Mesothelial cell of epicardium (in vitro differentiated cells): ENCODE measurements around the gene ASPDH. TPM values are rescaled to one million over a fixed set of nuclear protein-coding genes. Genes with fewer than 3 reads are reported as not detected.

Experiments
- DNase-seq, 2 experiments: peaks; one replicate each; pipeline ENCODE4 v3.0.0; 2021; ENCODE audit warnings: low spot score in 2 of 2; ENCODE audit not compliant: unreplicated experiment in 2 of 2
- H3K27ac Mint-ChIP-seq: 2 replicates; pipeline ENCODE4 v1.8.0; 2021; ENCODE audit warnings: mixed read lengths
- H3K27me3 Mint-ChIP-seq: 2 replicates; pipeline ENCODE4 v1.8.0; 2021; ENCODE audit warnings: low read depth, mixed read lengths
- H3K36me3 Mint-ChIP-seq: 2 replicates; pipeline ENCODE4 v1.8.0; 2021; ENCODE audit warnings: mixed read lengths
- H3K4me1 Mint-ChIP-seq: 2 replicates; pipeline ENCODE4 v1.8.0; 2021; ENCODE audit warnings: mixed read lengths
- H3K4me3 Mint-ChIP-seq: 2 replicates; pipeline ENCODE4 v1.8.0; 2021; ENCODE audit warnings: mild to moderate bottlenecking, moderate library complexity, mixed read lengths
- H3K9me3 Mint-ChIP-seq: 2 replicates; pipeline ENCODE4 v1.8.0; 2021; ENCODE audit warnings: mixed read lengths
- total RNA-seq: library from RNA; stranded (reverse); gene quantifications from 3 replicates; pipeline ENCODE4 v1.2.1, GENCODE V29; 2021
- TF ChIP-seq, protein P1 (sequence below): fragments of 200-600 bp; sonication (generic); IDR thresholded peaks from one replicate; pipeline ENCODE4 v1.5.0; 2021; ENCODE audit warnings: antibody characterized with exemption; ENCODE audit not compliant: unreplicated experiment

The ASPDH gene
- total RNA-seq, 1 donor from 2014 or later = not detected

DNA sequence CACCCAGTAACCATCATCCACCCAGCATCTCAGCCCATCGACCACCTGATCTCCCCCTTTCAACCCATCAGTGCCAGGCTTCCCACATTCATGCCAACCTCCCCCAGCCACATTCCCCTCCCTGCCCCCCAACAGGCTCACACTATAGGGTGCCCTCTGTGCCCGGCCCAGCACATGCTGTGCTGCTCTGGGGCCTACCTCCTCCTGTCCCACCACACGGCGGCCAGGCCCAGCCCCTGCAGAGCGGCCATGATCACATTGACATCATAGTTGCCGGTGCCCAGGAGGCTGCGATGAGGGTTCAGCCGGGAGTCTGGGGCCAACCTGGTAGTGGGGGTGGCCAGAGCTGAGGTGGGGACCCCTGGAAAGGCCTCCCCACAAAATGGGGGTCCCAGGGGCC is 6.3 kb downstream of the ASPDH start:
- H3K27ac Mint-ChIP-seq = no peak overlapping the region
- peaks cover 10% of the 10 kb centered on the region for H3K4me1 Mint-ChIP-seq
- TF ChIP-seq, protein P1, sequence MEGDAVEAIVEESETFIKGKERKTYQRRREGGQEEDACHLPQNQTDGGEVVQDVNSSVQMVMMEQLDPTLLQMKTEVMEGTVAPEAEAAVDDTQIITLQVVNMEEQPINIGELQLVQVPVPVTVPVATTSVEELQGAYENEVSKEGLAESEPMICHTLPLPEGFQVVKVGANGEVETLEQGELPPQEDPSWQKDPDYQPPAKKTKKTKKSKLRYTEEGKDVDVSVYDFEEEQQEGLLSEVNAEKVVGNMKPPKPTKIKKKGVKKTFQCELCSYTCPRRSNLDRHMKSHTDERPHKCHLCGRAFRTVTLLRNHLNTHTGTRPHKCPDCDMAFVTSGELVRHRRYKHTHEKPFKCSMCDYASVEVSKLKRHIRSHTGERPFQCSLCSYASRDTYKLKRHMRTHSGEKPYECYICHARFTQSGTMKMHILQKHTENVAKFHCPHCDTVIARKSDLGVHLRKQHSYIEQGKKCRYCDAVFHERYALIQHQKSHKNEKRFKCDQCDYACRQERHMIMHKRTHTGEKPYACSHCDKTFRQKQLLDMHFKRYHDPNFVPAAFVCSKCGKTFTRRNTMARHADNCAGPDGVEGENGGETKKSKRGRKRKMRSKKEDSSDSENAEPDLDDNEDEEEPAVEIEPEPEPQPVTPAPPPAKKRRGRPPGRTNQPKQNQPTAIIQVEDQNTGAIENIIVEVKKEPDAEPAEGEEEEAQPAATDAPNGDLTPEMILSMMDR = no peak
- H3K9me3 Mint-ChIP-seq = no peaks in the 10 kb centered on the region
- DNase-seq = no peak
- no peaks in the 10 kb centered on the region for H3K27me3 Mint-ChIP-seq
- peaks cover 2% of the 10 kb centered on the region for H3K36me3 Mint-ChIP-seq
- H3K4me3 Mint-ChIP-seq = no peak overlapping the region

DNA sequence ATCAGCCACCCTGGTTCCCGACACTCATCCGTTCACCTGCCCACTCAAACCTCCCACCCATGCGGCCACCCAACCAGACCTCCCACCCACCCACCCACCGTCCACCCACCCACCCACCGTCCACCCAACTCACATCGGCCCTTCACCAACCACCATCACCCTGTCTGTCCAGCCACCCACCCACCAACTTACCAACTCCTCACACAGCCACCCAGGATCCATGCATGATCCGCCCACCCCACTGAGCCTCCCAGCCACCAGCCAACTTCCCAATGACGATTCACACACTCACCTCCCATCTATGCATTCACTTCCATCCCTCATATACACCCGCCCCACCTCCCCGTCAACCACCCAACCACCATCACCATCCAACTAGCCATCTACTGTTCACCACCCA is 7.0 kb downstream of the ASPDH start:
- Mint-ChIP-seq H3K27ac (no peak overlapping the region), H3K9me3 (no peaks in the 10 kb centered on the region), H3K36me3 (peaks cover 2% of the 10 kb centered on the region), H3K27me3 (peaks cover 3% of the 10 kb centered on the region), H3K4me3 (no peak overlapping the region), H3K4me1 (peaks cover 8% of the 10 kb centered on the region)
- DNase-seq = no peak
- TF ChIP-seq, protein P1 = no peak

DNA sequence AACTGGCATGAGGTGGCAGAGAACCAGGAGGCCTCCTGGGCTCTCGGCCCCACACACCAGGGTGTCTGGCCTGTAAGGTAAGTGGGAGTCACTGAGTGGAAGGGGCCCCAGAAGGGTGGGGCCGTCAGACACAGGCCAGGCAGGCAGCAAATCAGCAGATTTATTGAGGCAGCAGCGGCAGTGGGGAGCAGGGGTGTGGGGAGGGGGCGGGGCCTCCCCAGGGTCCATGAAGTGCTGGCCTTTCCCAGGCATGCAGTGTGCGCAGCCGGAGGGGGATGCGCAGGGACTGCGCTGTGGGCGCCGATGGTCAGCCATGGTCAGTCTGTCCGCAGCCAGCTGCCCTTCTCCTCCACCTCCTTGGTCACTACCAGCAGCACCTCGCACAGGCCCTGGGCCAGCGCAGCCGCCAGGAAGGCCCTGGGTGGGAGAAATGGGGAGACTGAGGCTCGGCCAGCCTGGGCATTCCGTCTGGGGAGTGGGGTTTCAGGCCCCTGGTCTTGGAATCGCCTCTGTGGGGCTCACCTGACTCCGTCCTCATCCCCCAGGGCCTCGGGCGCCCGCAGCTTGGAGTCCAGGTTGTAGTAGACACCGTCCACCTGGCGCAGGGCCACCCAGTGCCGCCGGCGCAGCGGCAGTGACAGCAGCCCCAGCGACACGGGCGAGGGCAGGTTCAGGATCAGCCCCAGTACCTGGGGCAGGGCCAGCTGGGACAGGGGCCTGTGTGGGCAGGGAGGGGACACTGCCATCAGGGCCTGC is 7.7 kb downstream of the ASPDH start:
- peaks cover 2% of the 10 kb centered on the region for H3K36me3 Mint-ChIP-seq
- H3K9me3 Mint-ChIP-seq = no peaks in the 10 kb centered on the region
- H3K27ac Mint-ChIP-seq = no peak overlapping the region
- H3K4me1 Mint-ChIP-seq = peaks cover 4% of the 10 kb centered on the region
- TF ChIP-seq, protein P1 = no peak
- no peak for DNase-seq
- peaks cover 8% of the 10 kb centered on the region for H3K27me3 Mint-ChIP-seq
- no peak overlapping the region for H3K4me3 Mint-ChIP-seq

DNA sequence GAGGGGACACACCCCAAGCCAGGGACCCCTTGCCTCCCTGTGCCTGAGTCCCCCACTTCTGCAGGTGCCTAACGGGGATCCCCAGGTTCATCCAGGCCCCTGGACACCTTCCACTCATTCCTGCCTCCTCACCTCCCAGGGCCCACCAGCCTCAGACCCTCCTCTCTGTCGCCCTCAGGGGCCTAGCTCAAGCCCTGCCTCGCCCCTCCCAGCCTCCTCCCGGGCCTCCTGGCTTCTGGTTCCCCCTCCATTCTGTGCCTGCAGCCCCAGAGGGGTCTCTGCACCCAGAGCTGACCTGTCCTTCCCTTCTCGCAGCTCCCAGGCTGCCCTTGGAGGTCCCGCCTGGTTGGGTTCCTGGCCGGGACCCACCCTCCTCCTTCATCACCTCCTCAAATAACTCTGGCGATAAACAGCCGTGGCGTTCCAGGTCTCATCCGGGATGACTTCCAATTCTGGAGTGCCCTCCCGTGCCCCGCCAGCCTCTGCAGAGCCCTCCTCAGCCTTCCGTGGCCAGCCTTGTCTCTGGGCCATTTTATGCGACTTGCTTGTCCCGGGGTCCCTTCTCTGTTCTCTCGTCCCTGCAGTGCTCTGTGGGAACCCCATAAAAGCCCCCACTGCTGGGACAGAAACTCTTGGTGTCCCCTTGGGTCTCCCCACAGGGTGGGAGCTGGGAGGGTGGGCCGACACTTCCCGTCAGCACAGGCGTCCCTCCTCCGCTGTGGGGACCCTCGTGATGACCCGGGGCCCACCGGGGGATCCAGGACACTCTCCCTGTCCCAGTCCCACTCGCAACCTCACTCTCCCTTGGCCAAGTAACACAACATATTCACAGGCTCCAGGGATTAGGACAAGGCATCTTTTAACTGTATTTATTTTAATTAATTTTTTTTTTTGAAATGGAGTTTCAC is 11.9 kb downstream of the ASPDH start:
- Mint-ChIP-seq H3K36me3 (peaks cover 2% of the 10 kb centered on the region), H3K27me3 (peaks cover 15% of the 10 kb centered on the region), H3K27ac (peak overlapping the region; percentile 30), H3K9me3 (no peaks in the 10 kb centered on the region), H3K4me3 (no peak overlapping the region), H3K4me1 (peaks cover 3% of the 10 kb centered on the region)
- no peak for DNase-seq
- TF ChIP-seq, protein P1 = no peak

DNA sequence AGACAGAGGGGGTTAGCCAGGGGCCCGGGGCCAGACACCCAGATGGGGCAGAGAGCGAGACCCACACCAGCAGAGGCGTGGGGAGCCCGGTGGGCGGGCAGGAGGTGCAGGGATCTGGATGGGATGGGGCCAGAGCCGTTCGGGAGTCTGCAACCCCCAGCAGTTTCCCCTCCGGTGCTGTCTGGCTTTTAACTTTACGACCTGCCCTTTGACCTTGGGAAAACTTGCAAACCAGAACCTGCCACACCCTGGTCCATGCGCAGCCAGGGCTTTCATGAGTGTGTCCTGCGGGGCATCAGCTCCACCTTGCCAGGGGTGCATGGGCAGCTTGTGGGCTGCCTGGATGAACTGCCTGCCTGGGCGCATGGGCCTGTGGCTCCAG is 12.5 kb downstream of the ASPDH start:
- no peak overlapping the region for H3K27ac Mint-ChIP-seq
- peaks cover 2% of the 10 kb centered on the region for H3K36me3 Mint-ChIP-seq
- H3K9me3 Mint-ChIP-seq = no peaks in the 10 kb centered on the region
- DNase-seq = no peak
- peaks cover 3% of the 10 kb centered on the region for H3K4me1 Mint-ChIP-seq
- TF ChIP-seq, protein P1 = no peak
- H3K27me3 Mint-ChIP-seq = peaks cover 18% of the 10 kb centered on the region
- no peak overlapping the region for H3K4me3 Mint-ChIP-seq
